ENCODE results near the gene LRRC8E. TPM values are rescaled to one million over a fixed set of nuclear protein-coding genes. Genes with fewer than 3 reads are reported as not detected.

Gene LRRC8E
- total and polyA plus RNA-seq, 10 of the 15 experiments (the other 5 are each of a cell fraction or from before 2014, with no cell fraction given): 0.04 to 0.32 (median 0.25) TPM; not detected in 7

DNA sequence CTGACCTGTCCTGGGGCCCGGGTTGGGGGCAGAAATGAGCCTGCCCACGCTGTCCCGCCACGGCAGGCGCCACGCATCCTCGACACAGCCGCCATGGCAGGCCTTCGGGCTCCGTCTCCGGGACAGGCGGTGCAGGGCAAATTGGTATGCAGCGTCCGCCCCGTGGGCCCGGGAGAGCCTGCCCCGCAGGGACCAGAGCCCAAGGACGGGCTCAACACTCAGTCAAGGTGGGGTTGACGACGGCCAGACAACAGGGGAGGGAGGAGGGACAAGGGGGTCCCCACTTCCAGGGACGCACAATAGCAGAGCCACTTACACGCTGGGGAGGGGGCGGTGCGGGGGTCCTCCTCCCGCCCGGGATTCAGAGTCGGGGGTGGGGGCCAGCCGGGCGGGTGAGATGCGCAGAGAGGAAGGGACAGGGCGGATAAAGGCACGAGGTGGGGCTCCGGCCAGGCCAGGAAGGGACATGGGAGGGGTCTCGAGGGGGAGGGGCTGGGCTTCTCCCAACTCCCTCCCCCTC lies 36.4 kb downstream of the LRRC8E start:
- Histone ChIP-seq H3K9ac (ENCODE audit: control insufficient read depth, insufficient read depth, low read length) (no peak overlapping the region), H3K4me3 (no peak overlapping the region), H3K4me2 (ENCODE audit: control insufficient read depth, insufficient read depth) (no peak overlapping the region), H3K9me3 (replicated peaks; ENCODE audit: control insufficient read depth, insufficient read depth, low read length) (no peaks in the 10 kb centered on the region), H3K27ac (ENCODE audit: control insufficient read depth, insufficient read depth) (no peak overlapping the region), H3K79me2 (ENCODE audit: control insufficient read depth, insufficient read depth, low read length) (no peaks in the 10 kb centered on the region), H3K4me1 (ENCODE audit: control insufficient read depth, insufficient read depth, low read length) (peaks cover 8% of the 10 kb centered on the region), H4K20me1 (ENCODE audit: control insufficient read depth, insufficient read depth) (no peaks in the 10 kb centered on the region; the same call in 1 of the 2 replicates), H3K27me3 (replicated peaks in 1 of 2; ENCODE audit: control insufficient read depth in 2 of 2, insufficient read depth in 2 of 2, low read length in 1 of 2) (no peaks in the 10 kb centered on the region), H2AFZ (ENCODE audit: control insufficient read depth, low read depth, low read length) (no peak overlapping the region), H3K36me3 (ENCODE audit: control insufficient read depth in 2 of 2, insufficient read depth in 2 of 2, low read length in 1 of 2) (peaks cover 0 to 3% of the 10 kb centered on the region in 2 experiments; a peak in 2 of 4 replicates)
- CTCF ChIA-PET: no interaction called here
- intact Hi-C loops (cut with micrococcal nuclease; ENCODE audit: unreplicated experiment): loop anchor here (1.0 kb wide), 1 partner anchor 71 kb away; no protein-coding TSS in a partner anchor
- FAIRE-seq (no peak), ATAC-seq (no peak), DNase-seq (ENCODE audit: low read depth, low spot score) (no peak)
- SMC1A ChIA-PET (ENCODE audit: uncharacterized antibody, unreplicated experiment): no interaction called here
- no peak for TF ChIP-seq MXI1 (IDR thresholded peaks at IDR 0.05; ENCODE audit: low read depth, low read length)
- no peak for TF ChIP-seq SRF (IDR thresholded peaks at IDR 0.05; ENCODE audit: low read depth in 2 of 2, low read length in 2 of 2)
- TF ChIP-seq MEF2A (IDR thresholded peaks at IDR 0.05; ENCODE audit: insufficient read depth, low read depth, low read length): no peak
- TF ChIP-seq, protein P1, sequence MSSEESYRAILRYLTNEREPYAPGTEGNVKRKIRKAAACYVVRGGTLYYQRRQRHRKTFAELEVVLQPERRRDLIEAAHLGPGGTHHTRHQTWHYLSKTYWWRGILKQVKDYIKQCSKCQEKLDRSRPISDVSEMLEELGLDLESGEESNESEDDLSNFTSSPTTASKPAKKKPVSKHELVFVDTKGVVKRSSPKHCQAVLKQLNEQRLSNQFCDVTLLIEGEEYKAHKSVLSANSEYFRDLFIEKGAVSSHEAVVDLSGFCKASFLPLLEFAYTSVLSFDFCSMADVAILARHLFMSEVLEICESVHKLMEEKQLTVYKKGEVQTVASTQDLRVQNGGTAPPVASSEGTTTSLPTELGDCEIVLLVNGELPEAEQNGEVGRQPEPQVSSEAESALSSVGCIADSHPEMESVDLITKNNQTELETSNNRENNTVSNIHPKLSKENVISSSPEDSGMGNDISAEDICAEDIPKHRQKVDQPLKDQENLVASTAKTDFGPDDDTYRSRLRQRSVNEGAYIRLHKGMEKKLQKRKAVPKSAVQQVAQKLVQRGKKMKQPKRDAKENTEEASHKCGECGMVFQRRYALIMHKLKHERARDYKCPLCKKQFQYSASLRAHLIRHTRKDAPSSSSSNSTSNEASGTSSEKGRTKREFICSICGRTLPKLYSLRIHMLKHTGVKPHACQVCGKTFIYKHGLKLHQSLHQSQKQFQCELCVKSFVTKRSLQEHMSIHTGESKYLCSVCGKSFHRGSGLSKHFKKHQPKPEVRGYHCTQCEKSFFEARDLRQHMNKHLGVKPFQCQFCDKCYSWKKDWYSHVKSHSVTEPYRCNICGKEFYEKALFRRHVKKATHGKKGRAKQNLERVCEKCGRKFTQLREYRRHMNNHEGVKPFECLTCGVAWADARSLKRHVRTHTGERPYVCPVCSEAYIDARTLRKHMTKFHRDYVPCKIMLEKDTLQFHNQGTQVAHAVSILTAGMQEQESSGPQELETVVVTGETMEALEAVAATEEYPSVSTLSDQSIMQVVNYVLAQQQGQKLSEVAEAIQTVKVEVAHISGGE (CRISPR knock-in tag; IDR thresholded peaks at IDR 0.05): no peak
- TF ChIP-seq, protein P2, sequence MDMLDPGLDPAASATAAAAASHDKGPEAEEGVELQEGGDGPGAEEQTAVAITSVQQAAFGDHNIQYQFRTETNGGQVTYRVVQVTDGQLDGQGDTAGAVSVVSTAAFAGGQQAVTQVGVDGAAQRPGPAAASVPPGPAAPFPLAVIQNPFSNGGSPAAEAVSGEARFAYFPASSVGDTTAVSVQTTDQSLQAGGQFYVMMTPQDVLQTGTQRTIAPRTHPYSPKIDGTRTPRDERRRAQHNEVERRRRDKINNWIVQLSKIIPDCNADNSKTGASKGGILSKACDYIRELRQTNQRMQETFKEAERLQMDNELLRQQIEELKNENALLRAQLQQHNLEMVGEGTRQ (IDR thresholded peaks at IDR 0.05; ENCODE audit: borderline replicate concordance, low read depth, low read length): no peak
- in situ Hi-C loops (cut with MboI): no loop called here
- no TSS peak for BruUV-seq (replicated peaks)
- RAD21 ChIA-PET (ENCODE audit: unreplicated experiment): interaction anchor here (0.7 kb wide), 1 partner anchor 146 kb away, joined by 3 read pairs; no protein-coding TSS in a partner anchor
- POLR2A ChIA-PET: interaction anchor here (0.6 kb wide), 1 partner anchor 558 kb away, joined by 3 read pairs; no protein-coding TSS in a partner anchor
- 84% methylated on average over 18 of the region's 34 CpGs for WGBS (ENCODE audit: insufficient coverage, insufficient replicate concordance, low lambda C conversion rate, missing lambda C conversion rate)
